Breast epithelium (tissue), 4 donors: ENCODE results near the gene CTDSPL. TPM values are rescaled to one million over a fixed set of nuclear protein-coding genes. Genes with fewer than 3 reads are reported as not detected.

Experiments used
- DNase-seq, 2 donors: peaks; one replicate each; pipeline ENCODE4 v3.0.0-alpha.2; 2019; ENCODE audit warnings: low spot score in 2 of 2
- H3K27ac ChIP-seq, 2 donors: fragments of 200-600 bp; sonication (generic) in 1 of 2; one replicate each; pipeline ENCODE4 v1.5.1; 2016 to 2019; ENCODE audit warnings: mild to moderate bottlenecking in 1 of 2
- H3K27me3 ChIP-seq, 2 donors: fragments of 200-600 bp; sonication (generic) in 1 of 2; one replicate each; pipeline versions ENCODE4 v1.5.1 to v1.6.0; 2017 to 2019; ENCODE audit warnings: control low read depth in 1 of 2, mild to moderate bottlenecking in 1 of 2
- H3K36me3 ChIP-seq: fragments of 200-600 bp; one replicate; pipeline ENCODE4 v1.5.1; 2019
- H3K4me1 ChIP-seq, 2 donors: fragments of 200-600 bp; sonication (generic); one replicate each; pipeline ENCODE4 v1.5.1; 2016 to 2019; ENCODE audit warnings: control low read depth in 1 of 2
- H3K4me3 ChIP-seq, 3 donors: fragments of 200-600 bp; sonication (generic); 1 replicate in 2 of 3; 2 replicates in 1 of 3; pipeline ENCODE4 v1.5.1; 2016 to 2019; ENCODE audit warnings: mild to moderate bottlenecking in 3 of 3, moderate library complexity in 2 of 3
- H3K9me3 ChIP-seq, 2 donors: fragments of 200-600 bp; sonication (generic) in 1 of 2; one replicate each; pipeline ENCODE4 v1.5.1; 2016 to 2019; ENCODE audit warnings: control low read depth in 1 of 2
- CTCF ChIP-seq, 3 donors: fragments of 450-650 bp; IDR thresholded peaks; one replicate each; pipeline ENCODE4 v1.5.1; 2016 to 2017; ENCODE audit warnings: antibody characterized with exemption in 3 of 3, mild to moderate bottlenecking in 3 of 3, moderate library complexity in 3 of 3
- POLR2A ChIP-seq: fragments of 450-650 bp; IDR thresholded peaks from one replicate; pipeline ENCODE4 v1.6.1; 2016; ENCODE audit warnings: antibody characterized with exemption, mild to moderate bottlenecking, moderate library complexity
- POLR2AphosphoS5 ChIP-seq, 3 donors: sonication (generic); formaldehyde crosslinking; IDR thresholded peaks; one replicate each; pipeline ENCODE4 v1.6.1; 2017; ENCODE audit warnings: antibody characterized with exemption in 3 of 3
- intact Hi-C: fragments of 100-400 bp; cut with DNase I; formaldehyde crosslinking; loops from one replicate; pipeline ENCODE4 v1.15.1; 2023; ENCODE audit warnings: low total_unique reads
- total RNA-seq, 3 donors: library from RNA; depleted of rRNA; stranded (reverse); fragments of >200 nt; gene quantifications; one replicate each; pipeline ENCODE4 v1.1.0, GENCODE V29; 2016

The CTDSPL gene
- total RNA-seq, 3 donors from 2014 or later: 40.0 to 80.8 (median 63.1) TPM

- peaks cover 12 to 27% of the 10 kb centered on the region in 2 donors for H3K4me1 ChIP-seq
- no peak overlapping the region for H3K4me3 ChIP-seq
- no peaks in the 10 kb centered on the region for H3K27me3 ChIP-seq
- H3K9me3 ChIP-seq: no peaks in the 10 kb centered on the region
- no peak overlapping the region for H3K27ac ChIP-seq
- no peaks in the 10 kb centered on the region for H3K36me3 ChIP-seq
- intact Hi-C loops: no loop called here
- TF ChIP-seq POLR2AphosphoS5 (IDR thresholded peaks at IDR 0.05) (no peak), CTCF (IDR thresholded peaks at IDR 0.05) (no peak), POLR2A (no peak)
- DNase-seq: no peak
These were observed 138.2 kb downstream of the CTDSPL start for GRCh38 chr3:37999836-38000235.

- H3K27me3 ChIP-seq: no peaks in the 10 kb centered on the region
- H3K4me1 ChIP-seq: peaks cover 13 to 32% of the 10 kb centered on the region in 2 donors
- intact Hi-C loops: no loop called here
- H3K27ac ChIP-seq: no peak overlapping the region
- TF ChIP-seq CTCF (IDR thresholded peaks at IDR 0.05): no peak
- TF ChIP-seq POLR2AphosphoS5 (IDR thresholded peaks at IDR 0.05): no peak
- no peak for TF ChIP-seq POLR2A
- no peak overlapping the region for H3K4me3 ChIP-seq
- no peak for DNase-seq
- H3K36me3 ChIP-seq: no peaks in the 10 kb centered on the region
- no peaks in the 10 kb centered on the region for H3K9me3 ChIP-seq
These were observed 138.7 kb downstream of the CTDSPL start for GRCh38 chr3:38000242-38000916.

GRCh38 chr3:38000965-38001455, 139.3 kb downstream of the CTDSPL start:
- Histone ChIP-seq H3K4me3 (no peak overlapping the region), H3K4me1 (peaks cover 15 to 37% of the 10 kb centered on the region in 2 donors), H3K36me3 (no peaks in the 10 kb centered on the region), H3K27me3 (no peaks in the 10 kb centered on the region), H3K27ac (no peak overlapping the region), H3K9me3 (no peaks in the 10 kb centered on the region)
- TF ChIP-seq POLR2AphosphoS5 (IDR thresholded peaks at IDR 0.05) (no peak), CTCF (IDR thresholded peaks at IDR 0.05) (no peak), POLR2A (no peak)
- DNase-seq: no peak
- intact Hi-C loops: no loop called here

GRCh38 chr3:38001456-38002081, 139.9 kb downstream of the CTDSPL start:
- H3K9me3 ChIP-seq: no peaks in the 10 kb centered on the region
- peaks cover 15 to 37% of the 10 kb centered on the region in 2 donors for H3K4me1 ChIP-seq
- H3K27me3 ChIP-seq: no peaks in the 10 kb centered on the region
- no peak overlapping the region for H3K4me3 ChIP-seq
- TF ChIP-seq CTCF (IDR thresholded peaks at IDR 0.05) (no peak), POLR2AphosphoS5 (IDR thresholded peaks at IDR 0.05) (no peak), POLR2A (no peak)
- DNase-seq: no peak
- no peaks in the 10 kb centered on the region for H3K36me3 ChIP-seq
- no peak overlapping the region for H3K27ac ChIP-seq
- intact Hi-C loops: no loop called here

GRCh38 chr3:38002291-38002876, 140.7 kb downstream of the CTDSPL start:
- H3K4me1 ChIP-seq: peaks cover 15 to 37% of the 10 kb centered on the region in 2 donors
- no peak for DNase-seq
- intact Hi-C loops: no loop called here
- no peaks in the 10 kb centered on the region for H3K9me3 ChIP-seq
- no peak overlapping the region for H3K4me3 ChIP-seq
- peak overlapping the region; percentile 87 for H3K27ac ChIP-seq
- no peaks in the 10 kb centered on the region for H3K27me3 ChIP-seq
- no peak for TF ChIP-seq CTCF (IDR thresholded peaks at IDR 0.05)
- TF ChIP-seq POLR2A: no peak
- no peak for TF ChIP-seq POLR2AphosphoS5 (IDR thresholded peaks at IDR 0.05)
- H3K36me3 ChIP-seq: no peaks in the 10 kb centered on the region
